H1 (cell line): ENCODE measurements around the gene GLS2.

Experiments
- EGR1 ChIP-seq: IDR thresholded peaks from 2 replicates; pipeline ENCODE4 v1.6.1; 2011; ENCODE audit warnings: low read depth, low read length, borderline replicate concordance
- EP300 ChIP-seq, 2 experiments: IDR thresholded peaks; 1 replicate in 1 of 2; 2 replicates in 1 of 2; pipeline ENCODE4 v1.6.1; 2011 to 2012; ENCODE audit warnings: low read depth in 2 of 2, low read length in 2 of 2, mild to moderate bottlenecking in 2 of 2, borderline replicate concordance in 1 of 2, inconsistent platforms in 1 of 2, moderate library complexity in 1 of 2
- EZH2 ChIP-seq: fragments of 200-600 bp; sonication (generic); IDR thresholded peaks from 2 replicates; pipeline ENCODE4 v1.7.1; 2012; ENCODE audit warnings: low read depth, mild to moderate bottlenecking, moderate library complexity, low read length, inconsistent platforms; ENCODE audit not compliant: severe bottlenecking
- FOSL1 ChIP-seq: IDR thresholded peaks from 2 replicates; pipeline ENCODE4 v1.6.1; 2011; ENCODE audit warnings: mild to moderate bottlenecking, low read depth, low read length, moderate library complexity; ENCODE audit not compliant: insufficient read depth
- GABPA ChIP-seq: IDR thresholded peaks from 2 replicates; pipeline ENCODE4 v1.6.1; 2011; ENCODE audit warnings: mild to moderate bottlenecking, low read length, moderate library complexity, borderline replicate concordance; ENCODE audit not compliant: insufficient read depth
- KDM1A ChIP-seq: fragments of 200-600, 300-600 bp; sonication (generic); IDR thresholded peaks from 2 replicates; pipeline ENCODE4 v1.7.1; 2016; ENCODE audit warnings: mild to moderate bottlenecking, low read length, borderline replicate concordance
- POLR2A ChIP-seq, 2 experiments: IDR thresholded peaks; 1 replicate in 1 of 2; 2 replicates in 1 of 2; pipeline ENCODE4 v1.6.1; 2011; ENCODE audit warnings: low read depth in 2 of 2, low read length in 2 of 2, mild to moderate bottlenecking in 2 of 2; ENCODE audit errors: control extremely low read depth in 1 of 2
- SIN3A ChIP-seq, 2 experiments: IDR thresholded peaks in 1 of 2; conservative IDR thresholded peaks in 1 of 2; 2 replicates each; pipeline ENCODE4 v1.6.1; 2011 to 2012; ENCODE audit warnings: low read length in 2 of 2, improper control_type of control experiment in 1 of 2, low read depth in 1 of 2, mild to moderate bottlenecking in 1 of 2
- TCF12 ChIP-seq: IDR thresholded peaks from 2 replicates; pipeline ENCODE4 v1.6.1; 2011; ENCODE audit warnings: low read depth, mild to moderate bottlenecking, low read length
- TF ChIP-seq, protein P1 (sequence below): IDR thresholded peaks from 2 replicates; pipeline ENCODE4 v1.6.1; 2011; ENCODE audit warnings: low read length, improper control_type of control experiment
- TF ChIP-seq, protein P2 (sequence below): IDR thresholded peaks from 2 replicates; pipeline ENCODE4 v1.6.1; 2012; ENCODE audit warnings: inconsistent platforms
- TF ChIP-seq, protein P3 (sequence below), 3 experiments: IDR thresholded peaks; 1 replicate in 2 of 3; 2 replicates in 1 of 3; pipeline versions ENCODE4 v1.5.1 to v1.6.1; 2011; ENCODE audit warnings: low read length in 3 of 3, mild to moderate bottlenecking in 3 of 3, inconsistent platforms in 2 of 3, low read depth in 1 of 3, moderate library complexity in 1 of 3; ENCODE audit not compliant: insufficient read depth in 1 of 3; ENCODE audit errors: control extremely low read depth in 1 of 3
- TF ChIP-seq, protein P4 (sequence below): IDR thresholded peaks from 2 replicates; pipeline ENCODE4 v1.6.1; 2012; ENCODE audit warnings: inconsistent platforms

DNA sequence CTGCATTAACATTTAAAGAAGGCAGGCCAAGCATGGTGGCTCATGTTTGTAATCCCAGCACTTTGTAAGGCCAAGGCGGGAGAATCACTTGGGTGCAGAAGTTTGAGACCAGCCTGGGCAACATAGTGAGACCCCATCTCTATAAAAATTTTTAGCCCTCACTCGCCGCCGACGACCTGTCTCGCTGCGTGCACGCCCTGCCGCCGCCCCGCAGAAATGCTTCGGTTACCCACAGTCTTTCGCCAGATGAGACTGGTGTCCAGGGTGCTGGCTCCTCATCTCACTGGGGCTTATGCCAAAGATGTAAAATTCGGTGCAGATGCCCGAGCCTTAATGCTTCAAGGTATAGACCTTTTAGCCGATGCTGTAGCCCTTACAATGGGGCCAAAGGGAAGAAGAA, 22.8 kb upstream of the GLS2 start:
- TF ChIP-seq POLR2A (IDR thresholded peaks at IDR 0.05; ENCODE audit: control extremely low read depth in 1 of 2, low read depth in 2 of 2, low read length in 2 of 2), result no peak
- TF ChIP-seq SIN3A (conservative IDR thresholded peaks at IDR 0.05 in 1 of 2, IDR thresholded peaks at IDR 0.05 in 1 of 2; ENCODE audit: low read depth in 1 of 2, low read length in 2 of 2), result no peak
- TF ChIP-seq, protein P1, sequence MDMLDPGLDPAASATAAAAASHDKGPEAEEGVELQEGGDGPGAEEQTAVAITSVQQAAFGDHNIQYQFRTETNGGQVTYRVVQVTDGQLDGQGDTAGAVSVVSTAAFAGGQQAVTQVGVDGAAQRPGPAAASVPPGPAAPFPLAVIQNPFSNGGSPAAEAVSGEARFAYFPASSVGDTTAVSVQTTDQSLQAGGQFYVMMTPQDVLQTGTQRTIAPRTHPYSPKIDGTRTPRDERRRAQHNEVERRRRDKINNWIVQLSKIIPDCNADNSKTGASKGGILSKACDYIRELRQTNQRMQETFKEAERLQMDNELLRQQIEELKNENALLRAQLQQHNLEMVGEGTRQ, result no peak
- TF ChIP-seq KDM1A, result no peak
- TF ChIP-seq, protein P2, sequence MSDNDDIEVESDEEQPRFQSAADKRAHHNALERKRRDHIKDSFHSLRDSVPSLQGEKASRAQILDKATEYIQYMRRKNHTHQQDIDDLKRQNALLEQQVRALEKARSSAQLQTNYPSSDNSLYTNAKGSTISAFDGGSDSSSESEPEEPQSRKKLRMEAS, result no peak
- TF ChIP-seq, protein P3, sequence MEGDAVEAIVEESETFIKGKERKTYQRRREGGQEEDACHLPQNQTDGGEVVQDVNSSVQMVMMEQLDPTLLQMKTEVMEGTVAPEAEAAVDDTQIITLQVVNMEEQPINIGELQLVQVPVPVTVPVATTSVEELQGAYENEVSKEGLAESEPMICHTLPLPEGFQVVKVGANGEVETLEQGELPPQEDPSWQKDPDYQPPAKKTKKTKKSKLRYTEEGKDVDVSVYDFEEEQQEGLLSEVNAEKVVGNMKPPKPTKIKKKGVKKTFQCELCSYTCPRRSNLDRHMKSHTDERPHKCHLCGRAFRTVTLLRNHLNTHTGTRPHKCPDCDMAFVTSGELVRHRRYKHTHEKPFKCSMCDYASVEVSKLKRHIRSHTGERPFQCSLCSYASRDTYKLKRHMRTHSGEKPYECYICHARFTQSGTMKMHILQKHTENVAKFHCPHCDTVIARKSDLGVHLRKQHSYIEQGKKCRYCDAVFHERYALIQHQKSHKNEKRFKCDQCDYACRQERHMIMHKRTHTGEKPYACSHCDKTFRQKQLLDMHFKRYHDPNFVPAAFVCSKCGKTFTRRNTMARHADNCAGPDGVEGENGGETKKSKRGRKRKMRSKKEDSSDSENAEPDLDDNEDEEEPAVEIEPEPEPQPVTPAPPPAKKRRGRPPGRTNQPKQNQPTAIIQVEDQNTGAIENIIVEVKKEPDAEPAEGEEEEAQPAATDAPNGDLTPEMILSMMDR (IDR thresholded peaks at IDR 0.05; ENCODE audit: control extremely low read depth in 1 of 3, insufficient read depth in 1 of 3, low read depth in 1 of 3, low read length in 3 of 3), result no peak
- no peak for TF ChIP-seq FOSL1
- TF ChIP-seq TCF12, result no peak
- no peak for TF ChIP-seq EGR1
- no peak for TF ChIP-seq EP300 (IDR thresholded peaks at IDR 0.05; ENCODE audit: borderline replicate concordance in 1 of 2, low read depth in 2 of 2, low read length in 2 of 2)
- TF ChIP-seq, protein P4, sequence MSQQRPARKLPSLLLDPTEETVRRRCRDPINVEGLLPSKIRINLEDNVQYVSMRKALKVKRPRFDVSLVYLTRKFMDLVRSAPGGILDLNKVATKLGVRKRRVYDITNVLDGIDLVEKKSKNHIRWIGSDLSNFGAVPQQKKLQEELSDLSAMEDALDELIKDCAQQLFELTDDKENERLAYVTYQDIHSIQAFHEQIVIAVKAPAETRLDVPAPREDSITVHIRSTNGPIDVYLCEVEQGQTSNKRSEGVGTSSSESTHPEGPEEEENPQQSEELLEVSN, result no peak
- TF ChIP-seq GABPA, result no peak
- no peak for TF ChIP-seq EZH2
